Smooth muscle cell (in vitro differentiated cells): Measurements from ENCODE around the gene TBX4. TPM values are rescaled to one million over a fixed set of nuclear protein-coding genes. Genes with fewer than 3 reads are reported as not detected.

Source experiments
- DNase-seq: peaks from one replicate; lab custom pipeline; 2025; ENCODE audit not compliant: unreplicated experiment; lab: John Stamatoyannopoulos, UW
- H2AFZ ChIP-seq: fragments of 200-600 bp; sonication (generic); 2 replicates; pipeline ENCODE4 v1.6.0; 2016; ENCODE audit warnings: antibody characterized with exemption, low read depth, mild to moderate bottlenecking
- H3F3A ChIP-seq: fragments of 200-600 bp; sonication (generic); 2 replicates; pipeline ENCODE4 v1.6.0; 2017; ENCODE audit warnings: antibody characterized with exemption, low read depth
- H3K27ac ChIP-seq: fragments of 200-600 bp; sonication (generic); 2 replicates; pipeline ENCODE4 v1.5.1; 2016; ENCODE audit warnings: low read depth, mild to moderate bottlenecking
- H3K27me3 ChIP-seq: fragments of 200-600 bp; sonication (generic); 2 replicates; pipeline ENCODE4 v1.6.1; 2016; ENCODE audit warnings: low read depth, mild to moderate bottlenecking
- H3K36me3 ChIP-seq: fragments of 200-600 bp; sonication (generic); 2 replicates; pipeline ENCODE4 v1.5.1; 2016; ENCODE audit warnings: low read depth
- H3K4me1 ChIP-seq: fragments of 200-600 bp; sonication (generic); 2 replicates; pipeline ENCODE4 v1.5.1; 2016; ENCODE audit warnings: low read depth
- H3K4me2 ChIP-seq: fragments of 200-600 bp; sonication (generic); 2 replicates; pipeline ENCODE4 v1.6.0; 2016; ENCODE audit warnings: mild to moderate bottlenecking
- H3K4me3 ChIP-seq: fragments of 200-600 bp; sonication (generic); 2 replicates; pipeline ENCODE4 v1.5.1; 2016; ENCODE audit warnings: mild to moderate bottlenecking
- H3K79me2 ChIP-seq: fragments of 200-600 bp; sonication (generic); 2 replicates; pipeline ENCODE4 v1.6.0; 2016; ENCODE audit warnings: low read depth, mild to moderate bottlenecking
- H3K9ac ChIP-seq: fragments of 200-600 bp; sonication (generic); 2 replicates; pipeline ENCODE4 v1.6.0; 2016; ENCODE audit warnings: low read depth
- H3K9me3 ChIP-seq: fragments of 200-600 bp; sonication (generic); replicated peaks from 2 replicates; pipeline ENCODE4 v1.5.1; 2016; ENCODE audit warnings: low read depth
- H4K20me1 ChIP-seq: fragments of 200-600 bp; sonication (generic); 2 replicates; pipeline ENCODE4 v1.6.0; 2016; ENCODE audit warnings: low read depth
- CTCF ChIP-seq: fragments of 200-600 bp; sonication (generic); IDR thresholded peaks from 2 replicates; pipeline ENCODE4 v1.5.1; 2017; ENCODE audit warnings: borderline replicate concordance, mild to moderate bottlenecking, antibody characterized with exemption; ENCODE audit not compliant: insufficient read depth, poor library complexity, severe bottlenecking
- WGBS: methylation state at CpG from one replicate; pipeline ENCODE4 v1.1.7; 2016; ENCODE audit warnings: low lambda C conversion rate; 5-methylcytosine and 5-hydroxymethylcytosine counted together
- polyA plus RNA-seq: library from polyadenylated mRNA; unstranded; fragments of >200 nt; fragmentation: Nextera tagmentation; extraction: Ambion mirVana; gene quantifications from 2 replicates; pipeline ENCODE4 v1.2.1, GENCODE V29; 2016
- total RNA-seq: library from RNA; depleted of rRNA; stranded (reverse); fragments of >200 nt; gene quantifications from 2 replicates; pipeline ENCODE4 v1.2.3, GENCODE V29; 2014

The TBX4 gene
- total and polyA plus RNA-seq, 2 experiments from 2014 or later = 14.1 to 22.7 TPM

GRCh38 chr17:61423967-61424649 lies 28.1 kb upstream of the TBX4 start:
- no peak for TF ChIP-seq CTCF
- Histone ChIP-seq H3K36me3 (no peaks in the 10 kb centered on the region), H3K4me2 (no peak overlapping the region), H3K9me3 (no peaks in the 10 kb centered on the region), H3K4me3 (no peak overlapping the region), H3K27ac (no peak overlapping the region), H3K4me1 (no peaks in the 10 kb centered on the region), H3F3A (no peaks in the 10 kb centered on the region), H3K9ac (no peak overlapping the region), H2AFZ (no peak overlapping the region), H3K27me3 (no peaks in the 10 kb centered on the region), H3K79me2 (no peaks in the 10 kb centered on the region), H4K20me1 (no peaks in the 10 kb centered on the region)
- WGBS = 96% methylated on average over 10 of the region's 10 CpGs
- no peak for DNase-seq

GRCh38 chr17:61425682-61426481 lies 26.3 kb upstream of the TBX4 start:
- H2AFZ ChIP-seq = no peak overlapping the region
- no peak for DNase-seq
- H3K36me3 ChIP-seq = no peaks in the 10 kb centered on the region
- no peaks in the 10 kb centered on the region for H3K9me3 ChIP-seq
- no peaks in the 10 kb centered on the region for H3K4me1 ChIP-seq
- H3K79me2 ChIP-seq = no peaks in the 10 kb centered on the region
- H3K4me2 ChIP-seq = no peak overlapping the region
- H3F3A ChIP-seq = no peaks in the 10 kb centered on the region
- no peaks in the 10 kb centered on the region for H4K20me1 ChIP-seq
- H3K27ac ChIP-seq = no peak overlapping the region
- 75% methylated on average over 11 of the region's 11 CpGs for WGBS
- no peak for TF ChIP-seq CTCF
- no peaks in the 10 kb centered on the region for H3K27me3 ChIP-seq
- no peak overlapping the region for H3K9ac ChIP-seq
- H3K4me3 ChIP-seq = no peak overlapping the region

GRCh38 chr17:61426482-61427304 lies 25.5 kb upstream of the TBX4 start:
- no peak for DNase-seq
- Histone ChIP-seq H3K36me3 (no peaks in the 10 kb centered on the region), H3K9me3 (no peaks in the 10 kb centered on the region), H4K20me1 (no peaks in the 10 kb centered on the region), H2AFZ (no peak overlapping the region), H3K79me2 (no peaks in the 10 kb centered on the region), H3K27ac (no peak overlapping the region), H3F3A (no peaks in the 10 kb centered on the region), H3K4me3 (no peak overlapping the region), H3K27me3 (no peaks in the 10 kb centered on the region), H3K4me2 (no peak overlapping the region), H3K9ac (no peak overlapping the region), H3K4me1 (no peaks in the 10 kb centered on the region)
- peak; percentile 12 for TF ChIP-seq CTCF
- WGBS = 77% methylated on average over 10 of the region's 10 CpGs
